Measurements from ENCODE around the gene KIF25. TPM values are rescaled to one million over a fixed set of nuclear protein-coding genes. Genes with fewer than 3 reads are reported as not detected.

KIF25 gene
- total and polyA plus RNA-seq, 9 donors: 0.32 to 1.2 (median 0.74) TPM; not detected in 4

- no peak overlapping the region for H3K4me3 ChIP-seq
- H3K36me3 ChIP-seq: no peaks in the 10 kb centered on the region
- TF ChIP-seq CTCF (IDR thresholded peaks at IDR 0.05) (no peak), POLR2A (IDR thresholded peaks at IDR 0.05) (no peak), EP300 (IDR thresholded peaks at IDR 0.05) (no peak)
- no peaks in the 10 kb centered on the region for H3K9me3 ChIP-seq
- peak in 1 of 5 donors; percentile 26 for DNase-seq
- H3K4me1 ChIP-seq (ENCODE audit: insufficient read depth): peaks cover 7% of the 10 kb centered on the region
- no peak overlapping the region for H3K27ac ChIP-seq
- WGBS, 3 donors: 88 to 94% (median 91%) methylated on average over 20 of the region's 20 CpGs
- intact Hi-C loops (cut with DNase I): no loop called here
- no peaks in the 10 kb centered on the region for H3K27me3 ChIP-seq
Measured at GRCh38 chr6:168049277-168049676, 51.8 kb downstream of the KIF25 start.

GRCh38 chr6:168049706-168050224, 52.3 kb downstream of the KIF25 start:
- no peak overlapping the region for H3K4me3 ChIP-seq
- intact Hi-C loops (cut with DNase I): no loop called here
- H3K4me1 ChIP-seq (ENCODE audit: insufficient read depth): peaks cover 7% of the 10 kb centered on the region
- 88 to 93% (median 88%) methylated on average over 21 of the region's 21 CpGs for WGBS, 3 donors
- TF ChIP-seq POLR2A (IDR thresholded peaks at IDR 0.05): no peak
- no peak for TF ChIP-seq EP300 (IDR thresholded peaks at IDR 0.05)
- TF ChIP-seq CTCF (IDR thresholded peaks at IDR 0.05): no peak
- DNase-seq: peak in 1 of 5 donors; percentile 32
- no peaks in the 10 kb centered on the region for H3K9me3 ChIP-seq
- H3K27ac ChIP-seq: no peak overlapping the region
- no peaks in the 10 kb centered on the region for H3K36me3 ChIP-seq
- no peaks in the 10 kb centered on the region for H3K27me3 ChIP-seq

DNA sequence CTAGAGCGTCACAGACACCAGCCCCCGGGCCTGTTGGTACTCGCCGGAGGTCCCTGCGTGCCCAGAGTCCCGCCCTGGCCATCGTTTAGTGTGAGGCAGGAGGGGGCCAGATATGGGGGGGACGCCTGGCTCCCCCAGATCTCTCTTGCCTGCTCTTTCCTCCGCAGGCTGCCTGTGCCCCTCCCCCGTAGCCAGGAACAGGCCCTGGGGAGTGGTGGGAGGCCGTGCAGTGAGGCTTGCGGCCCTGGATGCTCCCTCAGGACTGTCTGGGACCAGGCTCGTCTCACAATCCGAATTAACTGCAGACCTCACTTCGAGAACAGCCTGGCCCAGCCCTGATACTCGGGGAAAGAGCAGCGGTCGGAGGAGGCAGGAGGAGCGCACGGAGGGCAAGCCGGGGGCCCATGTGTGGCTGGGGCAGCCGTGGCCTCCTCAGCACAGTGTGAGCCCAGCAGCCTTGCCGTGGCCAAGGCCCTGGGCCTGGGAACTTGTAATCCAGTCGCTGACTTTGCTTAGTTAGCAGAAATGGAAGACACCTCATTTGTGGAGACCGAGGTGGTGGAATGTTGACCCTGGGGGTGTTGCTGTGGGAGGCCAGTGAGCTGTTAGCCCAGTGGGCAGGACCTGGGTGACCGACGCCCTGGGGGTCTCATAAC, 52.9 kb downstream of the KIF25 start:
- no peaks in the 10 kb centered on the region for H3K9me3 ChIP-seq
- DNase-seq: peak in 1 of 5 donors; percentile 34
- intact Hi-C loops (cut with DNase I): no loop called here
- peaks cover 7% of the 10 kb centered on the region for H3K4me1 ChIP-seq (ENCODE audit: insufficient read depth)
- no peak overlapping the region for H3K4me3 ChIP-seq
- 69 to 75% (median 71%) methylated on average over 26 to 27 of the region's 27 CpGs for WGBS, 3 donors
- H3K27ac ChIP-seq: no peak overlapping the region
- no peaks in the 10 kb centered on the region for H3K36me3 ChIP-seq
- no peaks in the 10 kb centered on the region for H3K27me3 ChIP-seq
- TF ChIP-seq CTCF (IDR thresholded peaks at IDR 0.05) (no peak), EP300 (IDR thresholded peaks at IDR 0.05) (no peak), POLR2A (IDR thresholded peaks at IDR 0.05) (no peak)

- Histone ChIP-seq H3K9me3 (no peaks in the 10 kb centered on the region), H3K27ac (no peak overlapping the region), H3K36me3 (no peaks in the 10 kb centered on the region), H3K4me3 (no peak overlapping the region), H3K4me1 (ENCODE audit: insufficient read depth) (peaks cover 3% of the 10 kb centered on the region), H3K27me3 (no peaks in the 10 kb centered on the region)
- 49 to 56% (median 52%) methylated on average over 23 of the region's 23 CpGs for WGBS, 3 donors
- intact Hi-C loops (cut with DNase I): no loop called here
- TF ChIP-seq EP300 (IDR thresholded peaks at IDR 0.05) (no peak), POLR2A (IDR thresholded peaks at IDR 0.05) (no peak), CTCF (IDR thresholded peaks at IDR 0.05) (no peak)
- peak in 1 of 5 donors; percentile 60 for DNase-seq
Measured at GRCh38 chr6:168050881-168051586, 53.6 kb downstream of the KIF25 start.

Measured in ovary (tissue), 9 donors.